GM19351 (cell line): ENCODE measurements around the gene RFC3.
"Not testable (repeated sequence)": the region's sequence is repeated elsewhere in the genome, so short reads cannot be mapped to it uniquely, and the experiment has no call there.

Experiments used
- ATAC-seq: cut with Tn5 transposase; IDR thresholded peaks from one replicate; pipeline ENCODE4 v1.9.1; 2021; ENCODE audit warnings: mild to moderate bottlenecking, moderate library complexity; ENCODE audit not compliant: unreplicated experiment

The RFC3 gene, protein sequence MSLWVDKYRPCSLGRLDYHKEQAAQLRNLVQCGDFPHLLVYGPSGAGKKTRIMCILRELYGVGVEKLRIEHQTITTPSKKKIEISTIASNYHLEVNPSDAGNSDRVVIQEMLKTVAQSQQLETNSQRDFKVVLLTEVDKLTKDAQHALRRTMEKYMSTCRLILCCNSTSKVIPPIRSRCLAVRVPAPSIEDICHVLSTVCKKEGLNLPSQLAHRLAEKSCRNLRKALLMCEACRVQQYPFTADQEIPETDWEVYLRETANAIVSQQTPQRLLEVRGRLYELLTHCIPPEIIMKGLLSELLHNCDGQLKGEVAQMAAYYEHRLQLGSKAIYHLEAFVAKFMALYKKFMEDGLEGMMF

GRCh38 chr13:33817901-33818706 lies at the start of gene RFC3:
Gene RFC3 (plus strand): TSS chr13:33818149. CDS start chr13:33818179, 30 bp downstream.
- peak; percentile 92 for ATAC-seq

DNA sequence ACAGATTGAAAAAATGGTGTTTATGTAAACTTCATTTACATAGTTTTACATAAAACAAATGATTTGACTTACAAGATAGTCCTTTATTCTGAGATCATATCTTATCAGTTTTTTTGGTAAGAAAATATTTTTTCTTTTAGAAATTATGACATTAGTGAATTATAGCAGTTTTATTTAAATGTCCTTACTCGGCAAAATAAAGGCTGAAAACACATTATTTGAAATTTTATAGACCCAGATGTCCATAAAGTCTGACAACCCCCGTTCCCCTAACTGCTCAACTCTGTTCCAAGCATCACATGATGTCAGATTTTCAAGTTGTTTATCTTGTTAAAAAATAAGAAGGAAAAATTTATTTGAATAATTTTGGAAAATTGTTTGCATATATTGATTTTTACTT lies 46.7 kb upstream of the RFC3 start:
- no peak for ATAC-seq

- ATAC-seq = no peak
Measured at GRCh38 chr13:33773790-33774462, 44.0 kb upstream of the RFC3 start.

- no peak for ATAC-seq
Measured at GRCh38 chr13:33775339-33776108, 42.4 kb upstream of the RFC3 start.

GRCh38 chr13:33776239-33776881 lies 41.6 kb upstream of the RFC3 start:
- ATAC-seq = no peak

GRCh38 chr13:33782631-33783030 lies 35.3 kb upstream of the RFC3 start:
- ATAC-seq = no peak

DNA sequence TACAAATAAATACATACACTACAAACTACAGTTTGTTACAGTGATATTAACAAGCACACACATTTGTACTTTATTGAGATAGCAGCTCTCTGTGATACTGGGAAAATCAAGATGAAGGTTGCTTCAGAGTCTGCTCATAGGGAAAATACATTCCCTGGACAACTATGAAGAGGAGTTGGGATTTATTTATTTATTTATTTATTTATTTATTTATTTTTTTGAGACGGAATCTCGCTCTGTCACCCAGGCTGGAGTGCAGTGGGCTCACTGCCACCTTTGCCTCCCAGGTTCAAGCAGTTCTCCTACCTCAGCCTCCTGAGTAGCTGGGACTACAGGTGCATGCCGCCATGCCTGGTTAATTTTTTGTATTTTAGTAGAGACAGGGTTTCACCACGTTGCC lies 34.7 kb upstream of the RFC3 start:
- ATAC-seq = not testable (repeated sequence)

GRCh38 chr13:33784738-33785137 lies 33.2 kb upstream of the RFC3 start:
- no peak for ATAC-seq

- ATAC-seq = no peak
Measured at GRCh38 chr13:33785384-33785783, 32.6 kb upstream of the RFC3 start.

DNA sequence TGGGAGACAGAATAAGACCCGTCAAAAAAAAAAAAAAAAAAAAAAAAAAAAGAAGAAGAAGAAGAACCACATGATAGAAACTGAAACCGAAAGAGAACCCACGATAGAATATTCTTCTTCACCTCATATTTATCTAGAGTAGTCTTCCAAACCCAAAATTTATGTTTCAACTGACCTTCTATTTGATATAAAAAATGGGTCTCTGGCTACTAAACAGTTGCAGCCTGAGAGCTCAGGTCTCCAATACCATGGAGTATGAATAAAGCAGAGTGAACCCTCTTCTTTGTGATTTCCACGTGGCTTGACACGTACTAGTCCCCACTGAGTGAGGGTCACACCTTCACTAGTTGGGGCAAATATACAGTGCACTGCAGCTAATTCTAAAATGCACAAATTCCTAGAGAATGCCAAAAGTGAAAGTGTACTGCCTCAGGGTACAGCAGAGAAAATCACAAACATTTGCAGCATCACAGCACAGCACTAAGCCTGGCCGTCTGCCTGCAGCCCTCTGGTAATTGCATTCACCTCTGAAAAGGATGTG lies 30.8 kb upstream of the RFC3 start:
- ATAC-seq = peak; percentile 77

GRCh38 chr13:33789066-33789606 lies 28.8 kb upstream of the RFC3 start:
- no peak for ATAC-seq

DNA sequence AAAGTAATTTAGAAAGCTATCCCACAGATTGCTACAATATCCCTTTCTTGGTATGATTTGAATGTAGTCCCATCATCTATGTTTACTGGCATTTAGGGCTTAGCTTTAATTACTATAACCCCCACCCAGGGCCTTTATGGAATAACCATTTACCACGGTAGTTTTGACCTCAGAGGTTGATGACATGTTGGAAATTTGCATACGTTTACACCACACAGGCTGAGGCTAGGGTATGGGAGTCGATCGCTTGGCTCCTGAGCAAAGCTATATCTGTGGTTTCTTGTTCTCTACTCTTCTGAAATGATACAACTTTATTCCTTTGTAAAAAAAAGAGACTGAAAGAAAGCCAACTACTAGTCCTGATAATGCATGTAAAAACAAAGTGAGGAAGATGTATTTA lies 28.2 kb upstream of the RFC3 start:
- no peak for ATAC-seq

- ATAC-seq = no peak
Measured at GRCh38 chr13:33793726-33794125, 24.2 kb upstream of the RFC3 start.

GRCh38 chr13:33794576-33794975 lies 23.4 kb upstream of the RFC3 start:
- no peak for ATAC-seq

DNA sequence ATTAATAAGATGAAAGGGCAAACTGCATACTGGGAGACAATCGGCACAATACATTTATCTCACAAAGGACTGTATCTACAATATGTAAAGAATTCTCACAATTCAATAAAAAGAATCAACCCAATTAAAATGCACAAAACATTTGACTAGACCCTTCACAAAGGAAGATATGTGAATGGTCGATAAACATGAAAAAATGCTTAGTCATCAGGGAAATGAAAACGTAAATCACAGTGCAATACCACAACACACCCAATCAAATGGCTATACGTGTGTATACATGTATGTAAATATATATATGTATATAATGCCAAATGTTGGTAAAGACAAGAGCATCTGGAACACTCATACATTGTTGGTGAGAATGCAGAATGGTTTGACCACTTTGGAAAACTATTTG lies 21.9 kb upstream of the RFC3 start:
- no peak for ATAC-seq

DNA sequence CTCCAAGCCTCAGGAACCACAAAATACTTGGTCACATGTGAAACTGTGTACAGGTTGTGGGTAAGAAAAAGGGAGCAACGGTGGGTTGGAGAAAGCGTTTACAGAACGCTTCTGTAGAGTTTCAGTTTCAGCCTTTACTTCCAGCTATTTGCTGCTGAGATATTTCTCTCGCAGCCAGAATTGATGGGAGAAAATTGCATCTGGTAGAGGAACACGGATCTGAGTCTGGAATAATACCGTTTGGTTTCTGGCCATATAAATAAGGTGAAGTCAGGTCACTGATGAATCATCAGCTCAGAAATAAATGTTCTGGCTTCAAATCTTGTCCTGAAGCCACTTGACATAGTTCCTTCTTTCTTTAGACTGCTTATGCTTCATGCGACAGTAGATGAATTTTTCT lies 20.3 kb upstream of the RFC3 start:
- peak; percentile 64 for ATAC-seq

GRCh38 chr13:33798023-33798422 lies 19.9 kb upstream of the RFC3 start:
- peak; percentile 13 for ATAC-seq

DNA sequence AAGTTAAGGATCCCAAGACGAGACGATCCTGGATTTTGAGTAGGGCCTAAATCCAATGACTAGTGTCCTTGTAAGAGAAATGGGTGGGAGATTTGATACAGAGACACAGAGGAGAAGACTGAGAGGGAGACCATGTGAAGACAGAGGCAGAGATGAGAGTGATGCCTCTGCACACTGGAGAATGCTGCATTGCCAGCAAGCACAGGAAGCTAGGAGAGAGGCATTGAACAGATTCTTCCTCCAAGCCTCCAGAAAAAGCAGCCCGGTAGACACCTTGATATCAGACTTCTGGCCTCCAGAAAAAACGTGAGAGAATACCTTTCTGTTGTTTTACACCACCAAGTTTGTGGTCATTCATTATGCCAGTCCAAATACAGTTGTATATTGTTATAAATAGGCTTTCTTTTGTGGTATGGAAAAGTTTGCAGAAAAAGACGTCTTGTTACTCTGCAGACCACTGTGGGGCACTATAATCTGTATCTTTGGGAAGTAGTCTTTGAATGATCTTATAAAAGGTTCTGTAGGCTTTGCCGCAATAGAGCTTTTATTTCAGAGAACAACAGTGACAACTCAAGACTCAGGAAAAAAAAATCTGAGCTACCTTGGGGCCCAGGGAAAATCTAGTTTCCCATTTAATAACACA lies 17.9 kb upstream of the RFC3 start:
- no peak for ATAC-seq

DNA sequence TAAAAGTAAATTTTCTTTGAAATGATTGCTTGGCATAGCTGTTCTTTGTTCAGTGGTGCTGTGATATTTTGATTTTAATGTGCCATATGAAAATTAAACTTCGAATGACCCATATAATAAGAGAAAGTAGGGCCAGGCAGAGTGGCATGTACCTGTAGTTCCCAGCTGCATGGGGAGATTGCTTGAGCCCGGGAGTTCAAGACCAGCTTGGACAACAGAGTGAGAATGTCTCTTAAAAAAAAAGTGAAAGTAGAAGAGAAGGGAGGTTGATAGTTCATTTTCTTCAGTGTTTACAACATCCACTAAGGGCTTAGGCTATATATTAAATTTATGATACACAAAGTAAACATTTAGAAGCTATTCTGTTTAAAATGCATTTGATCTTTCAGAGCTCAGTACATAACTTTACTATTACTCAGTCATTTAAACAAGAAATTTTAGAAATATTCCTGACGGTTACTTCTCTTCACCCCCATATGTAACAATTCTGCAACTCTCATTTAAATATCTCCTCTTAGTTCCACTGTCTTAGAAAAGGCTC lies 17.2 kb upstream of the RFC3 start:
- no peak for ATAC-seq
